ENCODE measurements around the gene DIDO1. TPM values are rescaled to one million over a fixed set of nuclear protein-coding genes. Genes with fewer than 3 reads are reported as not detected.

Gene DIDO1
- 100 to 1,000 TPM in 1 of 4 donors, 10 to 100 TPM in 3; 64.6 to 143 (median 79.2) TPM for total RNA-seq

GRCh38 chr20:62926229-62927127 lies at the start of gene DIDO1:
DIDO1 (minus strand) TSS chr20:62926505.
- Histone ChIP-seq H3K4me3 (peak within 1 kb of the TSS; percentile 82), H3K27ac (peak within 1 kb of the TSS; percentile 98), H3K27me3 (no peaks in the 10 kb centered on the region), H3K4me1 (peaks cover 74% of the 10 kb centered on the region), H3K9me3 (no peaks in the 10 kb centered on the region), H3K36me3 (no peaks in the 10 kb centered on the region)
- DNase-seq (ENCODE audit: low spot score in 2 of 2) = peak; percentile 89 to 91
- TF ChIP-seq CTCF (IDR thresholded peaks at IDR 0.05) (peak; percentile 70 to 75), POLR2AphosphoS5 (IDR thresholded peaks at IDR 0.05) (peak in 2 of 3 donors; percentile 56 to 79), EP300 (IDR thresholded peaks at IDR 0.05) (no peak), POLR2A (IDR thresholded peaks at IDR 0.05) (peak in 1 of 2 donors; percentile 76)
- WGBS = 2% methylated on average over 62 of the region's 92 CpGs

GRCh38 chr20:62975251-62975760 lies 49.0 kb upstream of the DIDO1 start:
- 68% methylated on average over 5 of the region's 10 CpGs for WGBS
- no peak overlapping the region for H3K27ac ChIP-seq
- no peak for TF ChIP-seq CTCF (IDR thresholded peaks at IDR 0.05)
- TF ChIP-seq EP300 (IDR thresholded peaks at IDR 0.05) = no peak
- DNase-seq (ENCODE audit: low spot score in 2 of 2) = no peak
- peaks cover 89% of the 10 kb centered on the region for H3K27me3 ChIP-seq
- peaks cover 14% of the 10 kb centered on the region for H3K4me1 ChIP-seq
- H3K36me3 ChIP-seq = no peaks in the 10 kb centered on the region
- no peak overlapping the region for H3K4me3 ChIP-seq
- no peaks in the 10 kb centered on the region for H3K9me3 ChIP-seq

GRCh38 chr20:62972845-62973745 lies 46.8 kb upstream of the DIDO1 start:
- Histone ChIP-seq H3K4me1 (peaks cover 10% of the 10 kb centered on the region), H3K9me3 (no peaks in the 10 kb centered on the region), H3K4me3 (peak overlapping the region; percentile 10), H3K27me3 (peaks cover 71% of the 10 kb centered on the region), H3K36me3 (no peaks in the 10 kb centered on the region), H3K27ac (no peak overlapping the region)
- DNase-seq (ENCODE audit: low spot score in 2 of 2) = no peak
- WGBS = 32% methylated on average over 7 of the region's 48 CpGs
- TF ChIP-seq POLR2A (IDR thresholded peaks at IDR 0.05) (no peak), EP300 (IDR thresholded peaks at IDR 0.05) (no peak), CTCF (IDR thresholded peaks at IDR 0.05) (no peak), POLR2AphosphoS5 (IDR thresholded peaks at IDR 0.05) (no peak)

- no peaks in the 10 kb centered on the region for H3K9me3 ChIP-seq
- WGBS = 7% methylated on average over 20 of the region's 38 CpGs
- peaks cover 10% of the 10 kb centered on the region for H3K4me1 ChIP-seq
- H3K27me3 ChIP-seq = peaks cover 62% of the 10 kb centered on the region
- no peak overlapping the region for H3K27ac ChIP-seq
- H3K4me3 ChIP-seq = peak overlapping the region; percentile 10
- no peak for TF ChIP-seq POLR2A (IDR thresholded peaks at IDR 0.05)
- TF ChIP-seq CTCF (IDR thresholded peaks at IDR 0.05) = peak; percentile 85 to 92
- H3K36me3 ChIP-seq = no peaks in the 10 kb centered on the region
- peak; percentile 88 to 93 for DNase-seq (ENCODE audit: low spot score in 2 of 2)
Measured at GRCh38 chr20:62971950-62972844, 45.9 kb upstream of the DIDO1 start.
